ENCODE data around the gene PCBP3. TPM values are rescaled to one million over a fixed set of nuclear protein-coding genes. Genes with fewer than 3 reads are reported as not detected.

PCBP3 gene
- total and polyA plus RNA-seq, 2 of the 8 experiments (the other 6 are each of a cell fraction or from before 2014, with no cell fraction given) = 3.5 to 6.3 TPM

DNA sequence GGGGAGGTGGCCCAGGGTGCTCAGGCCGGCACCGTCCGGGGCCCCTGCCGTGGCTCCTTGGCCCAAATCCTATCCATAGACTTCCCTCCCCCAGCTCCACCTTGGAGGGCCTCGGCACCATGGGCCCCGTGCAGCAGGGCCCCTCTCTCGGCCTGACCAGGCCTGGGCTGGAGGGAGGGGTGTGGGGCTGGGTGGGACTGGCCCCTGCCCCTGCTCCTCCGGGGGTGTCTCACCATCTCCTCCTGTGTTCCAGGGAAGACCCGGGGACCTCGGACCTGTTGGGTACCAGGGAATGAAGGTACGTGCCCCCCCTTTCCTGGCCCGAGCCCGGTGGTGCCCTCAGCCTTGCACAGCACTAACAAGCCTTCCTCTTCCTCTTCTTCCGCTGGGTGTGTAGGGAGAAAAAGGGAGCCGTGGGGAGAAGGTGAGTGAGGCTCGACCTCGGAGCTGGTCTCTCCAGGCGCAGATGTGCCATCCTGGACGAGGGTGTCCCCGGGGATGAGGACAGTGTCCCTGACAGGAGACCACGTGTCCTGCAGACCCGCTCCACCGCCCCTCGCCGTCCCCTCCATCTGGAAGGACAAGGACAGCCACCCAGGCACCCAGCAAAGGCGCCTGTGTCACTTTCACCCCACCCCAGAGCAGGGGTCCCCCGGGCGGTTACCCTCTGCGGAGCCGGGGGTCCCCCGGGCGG lies 346.0 kb downstream of the PCBP3 start (continued):
- TF ChIP-seq CHD7 (IDR thresholded peaks at IDR 0.05; ENCODE audit: insufficient replicate concordance, low read length) (no peak), NRF1 (IDR thresholded peaks at IDR 0.05; ENCODE audit: low read depth, low read length) (no peak), POLR2AphosphoS5 (IDR thresholded peaks at IDR 0.05; ENCODE audit: low read depth, low read length) (no peak), JUN (IDR thresholded peaks at IDR 0.05; ENCODE audit: low read depth, low read length) (no peak), SRF (IDR thresholded peaks at IDR 0.05; ENCODE audit: low read depth, low read length) (no peak), CBX5 (IDR thresholded peaks at IDR 0.05; ENCODE audit: low read depth, low read length) (no peak), E2F6 (IDR thresholded peaks at IDR 0.05) (no peak)
- TF ChIP-seq, protein P1, sequence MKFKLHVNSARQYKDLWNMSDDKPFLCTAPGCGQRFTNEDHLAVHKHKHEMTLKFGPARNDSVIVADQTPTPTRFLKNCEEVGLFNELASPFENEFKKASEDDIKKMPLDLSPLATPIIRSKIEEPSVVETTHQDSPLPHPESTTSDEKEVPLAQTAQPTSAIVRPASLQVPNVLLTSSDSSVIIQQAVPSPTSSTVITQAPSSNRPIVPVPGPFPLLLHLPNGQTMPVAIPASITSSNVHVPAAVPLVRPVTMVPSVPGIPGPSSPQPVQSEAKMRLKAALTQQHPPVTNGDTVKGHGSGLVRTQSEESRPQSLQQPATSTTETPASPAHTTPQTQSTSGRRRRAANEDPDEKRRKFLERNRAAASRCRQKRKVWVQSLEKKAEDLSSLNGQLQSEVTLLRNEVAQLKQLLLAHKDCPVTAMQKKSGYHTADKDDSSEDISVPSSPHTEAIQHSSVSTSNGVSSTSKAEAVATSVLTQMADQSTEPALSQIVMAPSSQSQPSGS (IDR thresholded peaks at IDR 0.05; ENCODE audit: low read length) = no peak
